ENCODE measurements around the gene HNRNPM.

GRCh38 chr19:8477889-8478288, 33.1 kb downstream of the HNRNPM start:
- TF ChIP-seq CTCF (IDR thresholded peaks at IDR 0.05) (no peak), EZH2 (IDR thresholded peaks at IDR 0.05; ENCODE audit: borderline replicate concordance, insufficient read depth, low read depth, low read length, poor library complexity, severe bottlenecking) (no peak)

Data from B cell (primary cell).